Uterus (tissue), 4 donors: ENCODE data around the gene RSPH6A. TPM values are rescaled to one million over a fixed set of nuclear protein-coding genes. Genes with fewer than 3 reads are reported as not detected.

Source experiments
- DNase-seq, 2 donors: peaks; one replicate each; pipeline ENCODE4 v3.0.0-alpha.2; 2019 to 2020
- H3K27ac ChIP-seq, 2 donors: fragments of 200-600 bp; sonication (generic); 1 replicate in 1 of 2; 2 replicates in 1 of 2; pipeline ENCODE4 v1.5.1; 2016 to 2018
- H3K27me3 ChIP-seq, 2 donors: fragments of 200-600 bp; sonication (generic); one replicate each; pipeline ENCODE4 v1.5.1; 2018 to 2019; ENCODE audit warnings: control low read depth in 1 of 2
- H3K36me3 ChIP-seq, 2 donors: fragments of 200-600 bp; sonication (generic); one replicate each; pipeline ENCODE4 v1.5.1; 2019; ENCODE audit warnings: control low read depth in 1 of 2
- H3K4me1 ChIP-seq, 2 donors: fragments of 200-600 bp; sonication (generic); one replicate each; pipeline ENCODE4 v1.5.1; 2018 to 2019; ENCODE audit warnings: control low read depth in 1 of 2
- H3K4me3 ChIP-seq, 2 donors: fragments of 200-600 bp; sonication (generic); 1 replicate in 1 of 2; 2 replicates in 1 of 2; pipeline ENCODE4 v1.5.1; 2018 to 2019; ENCODE audit warnings: mild to moderate bottlenecking in 1 of 2
- H3K9me3 ChIP-seq, 2 donors: fragments of 200-600 bp; sonication (generic); one replicate each; pipeline ENCODE4 v1.5.1; 2019; ENCODE audit warnings: control low read depth in 1 of 2
- POLR2A ChIP-seq, 2 donors: fragments of 450-650 bp; IDR thresholded peaks; one replicate each; pipeline ENCODE4 v1.6.1; 2016; ENCODE audit warnings: antibody characterized with exemption in 2 of 2, mild to moderate bottlenecking in 1 of 2, moderate library complexity in 1 of 2
- intact Hi-C: fragments of 100-400 bp; cut with DNase I; formaldehyde crosslinking; loops from one replicate; pipeline ENCODE4 v1.15.1; 2023; ENCODE audit warnings: low total_unique reads
- total RNA-seq, 4 donors: library from RNA; depleted of rRNA in 3 of 4; stranded (reverse); fragments of >200 nt in 3 of 4; gene quantifications; one replicate each; pipeline versions ENCODE4 v1.1.0 to v1.2.4, GENCODE V29; 2014 to 2023
- TF ChIP-seq, protein P1 (sequence below), 4 experiments: fragments of 200-600 bp in 2 of 4; fragments of 450-650 bp in 2 of 4; sonication (generic) in 2 of 4; IDR thresholded peaks; one replicate each; pipeline ENCODE4 v1.5.1; 2016 to 2019; ENCODE audit warnings: antibody characterized with exemption in 4 of 4, mild to moderate bottlenecking in 2 of 4, moderate library complexity in 1 of 4
- donor health status: DM: yes; HTN: yes; CAD: no.

The RSPH6A gene
- total RNA-seq, 4 donors from 2014 or later = 0.14 to 0.40 TPM; not detected in 2

GRCh38 chr19:45825917-45826893, 11.1 kb upstream of the RSPH6A start:
- Histone ChIP-seq H3K4me1 (no peaks in the 10 kb centered on the region), H3K27me3 (no peaks in the 10 kb centered on the region), H3K9me3 (no peaks in the 10 kb centered on the region), H3K36me3 (no peaks in the 10 kb centered on the region), H3K27ac (no peak overlapping the region), H3K4me3 (no peak overlapping the region)
- intact Hi-C loops = no loop called here
- DNase-seq = no peak
- no peak for TF ChIP-seq POLR2A (IDR thresholded peaks at IDR 0.05)
- TF ChIP-seq, protein P1, sequence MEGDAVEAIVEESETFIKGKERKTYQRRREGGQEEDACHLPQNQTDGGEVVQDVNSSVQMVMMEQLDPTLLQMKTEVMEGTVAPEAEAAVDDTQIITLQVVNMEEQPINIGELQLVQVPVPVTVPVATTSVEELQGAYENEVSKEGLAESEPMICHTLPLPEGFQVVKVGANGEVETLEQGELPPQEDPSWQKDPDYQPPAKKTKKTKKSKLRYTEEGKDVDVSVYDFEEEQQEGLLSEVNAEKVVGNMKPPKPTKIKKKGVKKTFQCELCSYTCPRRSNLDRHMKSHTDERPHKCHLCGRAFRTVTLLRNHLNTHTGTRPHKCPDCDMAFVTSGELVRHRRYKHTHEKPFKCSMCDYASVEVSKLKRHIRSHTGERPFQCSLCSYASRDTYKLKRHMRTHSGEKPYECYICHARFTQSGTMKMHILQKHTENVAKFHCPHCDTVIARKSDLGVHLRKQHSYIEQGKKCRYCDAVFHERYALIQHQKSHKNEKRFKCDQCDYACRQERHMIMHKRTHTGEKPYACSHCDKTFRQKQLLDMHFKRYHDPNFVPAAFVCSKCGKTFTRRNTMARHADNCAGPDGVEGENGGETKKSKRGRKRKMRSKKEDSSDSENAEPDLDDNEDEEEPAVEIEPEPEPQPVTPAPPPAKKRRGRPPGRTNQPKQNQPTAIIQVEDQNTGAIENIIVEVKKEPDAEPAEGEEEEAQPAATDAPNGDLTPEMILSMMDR (IDR thresholded peaks at IDR 0.05) = no peak

GRCh38 chr19:45825263-45825605, 10.1 kb upstream of the RSPH6A start:
- no peak for DNase-seq
- no peak for TF ChIP-seq POLR2A (IDR thresholded peaks at IDR 0.05)
- TF ChIP-seq, protein P1 (IDR thresholded peaks at IDR 0.05) = no peak
- H3K4me3 ChIP-seq = no peak overlapping the region
- no peaks in the 10 kb centered on the region for H3K4me1 ChIP-seq
- no peaks in the 10 kb centered on the region for H3K36me3 ChIP-seq
- no peaks in the 10 kb centered on the region for H3K9me3 ChIP-seq
- no peak overlapping the region for H3K27ac ChIP-seq
- intact Hi-C loops = no loop called here
- no peaks in the 10 kb centered on the region for H3K27me3 ChIP-seq

GRCh38 chr19:45824531-45825262, 9.6 kb upstream of the RSPH6A start:
- H3K27ac ChIP-seq = no peak overlapping the region
- intact Hi-C loops = no loop called here
- DNase-seq = no peak

GRCh38 chr19:45824041-45824471, 8.9 kb upstream of the RSPH6A start:
- intact Hi-C loops = no loop called here
- Histone ChIP-seq H3K4me1 (no peaks in the 10 kb centered on the region), H3K36me3 (no peaks in the 10 kb centered on the region), H3K27me3 (no peaks in the 10 kb centered on the region), H3K9me3 (no peaks in the 10 kb centered on the region), H3K4me3 (no peak overlapping the region), H3K27ac (no peak overlapping the region)
- DNase-seq = no peak
- TF ChIP-seq, protein P1 (IDR thresholded peaks at IDR 0.05) = no peak
- no peak for TF ChIP-seq POLR2A (IDR thresholded peaks at IDR 0.05)

More at GRCh38 chr19:45824531-45825262, 9.6 kb upstream of the RSPH6A start:
- TF ChIP-seq, protein P1 (IDR thresholded peaks at IDR 0.05) = no peak
- no peak for TF ChIP-seq POLR2A (IDR thresholded peaks at IDR 0.05)
- Histone ChIP-seq H3K36me3 (no peaks in the 10 kb centered on the region), H3K4me1 (no peaks in the 10 kb centered on the region), H3K4me3 (no peak overlapping the region), H3K9me3 (no peaks in the 10 kb centered on the region), H3K27me3 (no peaks in the 10 kb centered on the region)

- H3K27ac ChIP-seq = no peak overlapping the region
- no peak overlapping the region for H3K4me3 ChIP-seq
- TF ChIP-seq, protein P1 (IDR thresholded peaks at IDR 0.05) = no peak
- TF ChIP-seq POLR2A (IDR thresholded peaks at IDR 0.05) = no peak
- H3K4me1 ChIP-seq = no peaks in the 10 kb centered on the region
- H3K36me3 ChIP-seq = no peaks in the 10 kb centered on the region
- H3K27me3 ChIP-seq = no peaks in the 10 kb centered on the region
- no peak for DNase-seq
- H3K9me3 ChIP-seq = no peaks in the 10 kb centered on the region
- intact Hi-C loops = no loop called here
These were observed 8.1 kb upstream of the RSPH6A start for GRCh38 chr19:45823182-45823581.
